Osteocyte (in vitro differentiated cells): ENCODE measurements around the gene FOXR1. TPM values are rescaled to one million over a fixed set of nuclear protein-coding genes. Genes with fewer than 3 reads are reported as not detected.

Experiments
- DNase-seq: peaks from one replicate; pipeline ENCODE4 v3.0.0; 2021; ENCODE audit warnings: mixed read lengths; ENCODE audit not compliant: unreplicated experiment; ENCODE audit errors: extremely low spot score
- H3K27ac Mint-ChIP-seq: one replicate; pipeline ENCODE4 v1.8.0; 2021; ENCODE audit warnings: mild to moderate bottlenecking, mixed read lengths; ENCODE audit not compliant: unreplicated experiment
- H3K27me3 Mint-ChIP-seq: one replicate; pipeline ENCODE4 v1.8.0; 2021; ENCODE audit warnings: mixed read lengths; ENCODE audit not compliant: unreplicated experiment
- H3K36me3 Mint-ChIP-seq: one replicate; pipeline ENCODE4 v1.8.0; 2021; ENCODE audit warnings: mixed read lengths; ENCODE audit not compliant: unreplicated experiment
- H3K4me1 Mint-ChIP-seq: one replicate; pipeline ENCODE4 v1.8.0; 2021; ENCODE audit warnings: mixed read lengths; ENCODE audit not compliant: unreplicated experiment
- H3K4me3 Mint-ChIP-seq: one replicate; pipeline ENCODE4 v1.8.0; 2021; ENCODE audit warnings: mild to moderate bottlenecking, moderate library complexity, mixed read lengths; ENCODE audit not compliant: unreplicated experiment
- H3K9me3 Mint-ChIP-seq: one replicate; pipeline ENCODE4 v1.8.0; 2021; ENCODE audit warnings: mixed read lengths; ENCODE audit not compliant: unreplicated experiment
- CTCF ChIP-seq: fragments of 200-600 bp; sonication (generic); IDR thresholded peaks from 2 replicates; pipeline ENCODE4 v1.5.0; 2021; ENCODE audit warnings: antibody characterized with exemption, mild to moderate bottlenecking, moderate library complexity
- long read RNA-seq: library from polyadenylated mRNA; unstranded; transcript quantifications from one replicate; pipeline ENCODE4 v2.0.0, GENCODE V29; 2021
- total RNA-seq: library from RNA; stranded (reverse); gene quantifications from 2 replicates; pipeline ENCODE4 v1.2.1, GENCODE V29; 2021

The FOXR1 gene
- not detected in 2 replicates for total RNA-seq
- long read RNA-seq = 0 reads

GRCh38 chr11:118971646-118972045 is at the start of gene FOXR1:
TSS of gene FOXR1 (plus strand) at chr11:118971761. CDS start at chr11:118971932, 171 bp downstream.
- Mint-ChIP-seq H3K9me3 (no peaks in the 10 kb centered on the region), H3K27me3 (peaks cover 38% of the 10 kb centered on the region), H3K4me1 (no peaks in the 10 kb centered on the region), H3K4me3 (no peak within 1 kb of the TSS), H3K27ac (no peak within 1 kb of the TSS), H3K36me3 (no peaks in the 10 kb centered on the region)
- TF ChIP-seq CTCF = no peak
- no peak for DNase-seq

GRCh38 chr11:118921929-118922744 is 49.4 kb upstream of the FOXR1 start:
- no peak for TF ChIP-seq CTCF
- H3K27ac Mint-ChIP-seq = peak overlapping the region; percentile 100
- no peaks in the 10 kb centered on the region for H3K9me3 Mint-ChIP-seq
- no peak for DNase-seq
- H3K4me1 Mint-ChIP-seq = peaks cover 76% of the 10 kb centered on the region
- peaks cover 2% of the 10 kb centered on the region for H3K36me3 Mint-ChIP-seq
- peak overlapping the region; percentile 97 for H3K4me3 Mint-ChIP-seq
- no peaks in the 10 kb centered on the region for H3K27me3 Mint-ChIP-seq

GRCh38 chr11:118922745-118923627 is 48.6 kb upstream of the FOXR1 start:
- H3K27me3 Mint-ChIP-seq = no peaks in the 10 kb centered on the region
- peaks cover 75% of the 10 kb centered on the region for H3K4me1 Mint-ChIP-seq
- H3K4me3 Mint-ChIP-seq = peak overlapping the region; percentile 97

GRCh38 chr11:118923721-118924587 is 47.6 kb upstream of the FOXR1 start:
- H3K27ac Mint-ChIP-seq = peak overlapping the region; percentile 90
- no peak for DNase-seq
- no peaks in the 10 kb centered on the region for H3K9me3 Mint-ChIP-seq
- peaks cover 70% of the 10 kb centered on the region for H3K4me1 Mint-ChIP-seq
- peak overlapping the region; percentile 97 for H3K4me3 Mint-ChIP-seq
- H3K36me3 Mint-ChIP-seq = peaks cover 2% of the 10 kb centered on the region
- no peak for TF ChIP-seq CTCF
- no peaks in the 10 kb centered on the region for H3K27me3 Mint-ChIP-seq

More at GRCh38 chr11:118922745-118923627, 48.6 kb upstream of the FOXR1 start:
- H3K27ac Mint-ChIP-seq = peak overlapping the region; percentile 90
- H3K9me3 Mint-ChIP-seq = no peaks in the 10 kb centered on the region
- DNase-seq = no peak
- no peak for TF ChIP-seq CTCF
- H3K36me3 Mint-ChIP-seq = peaks cover 2% of the 10 kb centered on the region
